Heart left ventricle (tissue), 13 donors: Measurements from ENCODE around the gene FRAT2.

Source experiments
- CTCF ChIP-seq, 12 donors: fragments of 200-600 bp; sonication (generic) in 4 of 12; IDR thresholded peaks; one replicate each; pipeline versions ENCODE4 v1.5.0 to v1.8.0; 2018 to 2022; ENCODE audit warnings: antibody characterized with exemption in 12 of 12, mild to moderate bottlenecking in 5 of 12
- POLR2A ChIP-seq, 2 donors: fragments of 450-650 bp; IDR thresholded peaks; one replicate each; pipeline ENCODE4 v1.6.1; 2017; ENCODE audit warnings: antibody characterized with exemption in 2 of 2, mild to moderate bottlenecking in 2 of 2, moderate library complexity in 2 of 2
- donor health status: ischemic (EF 13 %, LVEDD 7.1; RV severe dilation, severe dysfunction).
- donor health status: DM: no; HTN: yes; CAD: no.
- donor health status: DM: no; HTN: no; CAD: no.
- donor health status: ischemic (EF 25% LVEDD 6.9; RV normal size, moderate dysfunction).
- donor health status: ischemic (EF 25% LVEDD 5.7; RV mildly dilated, moderate dysfunction).
- donor health status: ischemic (EF 35%, LVEDD 5.7; RV mildly dilated, moderate dysfunction).
- donor health status: nonischemic (EF 11% LVEDD 7.7; RV severe dilation, severe dysfunction).
- donor health status: DM: yes; HTN: yes; CAD: no.
- donor health status: PGD.
- donor health status: ischemic (EF 29% LVEDD 5.4; RV normal size, mild dysfunction).
- donor health status: nonischemic (EF 23%, LVEDD 6.1; RV moderate dilation, normal function).

- TF ChIP-seq CTCF (IDR thresholded peaks at IDR 0.05) (no peak), POLR2A (IDR thresholded peaks at IDR 0.05) (no peak)
Measured at GRCh38 chr10:97349752-97350513, 15.4 kb upstream of the FRAT2 start.
